Forelimb muscle (tissue), 1 donor: Measurements from ENCODE around the gene RBFOX1. TPM values are rescaled to one million over a fixed set of nuclear protein-coding genes. Genes with fewer than 3 reads are reported as not detected.

ENCODE experiments used
- DNase-seq: peaks from one replicate; pipeline ENCODE4 v3.0.0-alpha.2; 2013; ENCODE audit warnings: low read depth
- polyA plus RNA-seq: library from polyadenylated mRNA; unstranded; fragments of 120-200 nt; gene quantifications from one replicate; pipeline ENCODE4 v1.2.1, GENCODE V29; 2013; ENCODE audit not compliant: insufficient read length

RBFOX1 gene
- polyA plus RNA-seq, 1 donor = 59.9 TPM

- no peak for DNase-seq
Observed at GRCh38 chr16:7518158-7518557, 185.5 kb downstream of the RBFOX1 start.

GRCh38 chr16:7521834-7522233, 189.2 kb downstream of the RBFOX1 start:
- DNase-seq = no peak

GRCh38 chr16:7524419-7524818, 191.8 kb downstream of the RBFOX1 start:
- DNase-seq = no peak

GRCh38 chr16:7526736-7527135, 194.1 kb downstream of the RBFOX1 start:
- no peak for DNase-seq

- no peak for DNase-seq
Observed at GRCh38 chr16:7532534-7532933, 199.9 kb downstream of the RBFOX1 start.

- no peak for DNase-seq
Observed at GRCh38 chr16:7534749-7535148, 202.1 kb downstream of the RBFOX1 start.

- DNase-seq = no peak
Observed at GRCh38 chr16:7541026-7541425, 208.4 kb downstream of the RBFOX1 start.

GRCh38 chr16:7545251-7545650, 212.6 kb downstream of the RBFOX1 start:
- DNase-seq = no peak

GRCh38 chr16:7546948-7547347, 214.3 kb downstream of the RBFOX1 start:
- no peak for DNase-seq

GRCh38 chr16:7547736-7548135, 215.1 kb downstream of the RBFOX1 start:
- DNase-seq = no peak

- DNase-seq = no peak
Observed at GRCh38 chr16:7548796-7549318, 216.2 kb downstream of the RBFOX1 start.

- DNase-seq = no peak
Observed at GRCh38 chr16:7550096-7550495, 217.5 kb downstream of the RBFOX1 start.

GRCh38 chr16:7555459-7555858, 222.8 kb downstream of the RBFOX1 start:
- DNase-seq = no peak

GRCh38 chr16:7561908-7562405, 229.3 kb downstream of the RBFOX1 start:
- no peak for DNase-seq

- DNase-seq = no peak
Observed at GRCh38 chr16:7566360-7566759, 233.7 kb downstream of the RBFOX1 start.

- no peak for DNase-seq
Observed at GRCh38 chr16:7571366-7571765, 238.7 kb downstream of the RBFOX1 start.

- DNase-seq = no peak
Observed at GRCh38 chr16:7577588-7577987, 244.9 kb downstream of the RBFOX1 start.

GRCh38 chr16:7579454-7579853, 246.8 kb downstream of the RBFOX1 start:
- DNase-seq = no peak

- DNase-seq = no peak
Observed at GRCh38 chr16:7581175-7581574, 248.5 kb downstream of the RBFOX1 start.

GRCh38 chr16:7583396-7583795, 250.8 kb downstream of the RBFOX1 start:
- no peak for DNase-seq

GRCh38 chr16:7584561-7584960, 251.9 kb downstream of the RBFOX1 start:
- no peak for DNase-seq

GRCh38 chr16:7585705-7586104, 253.1 kb downstream of the RBFOX1 start:
- no peak for DNase-seq

GRCh38 chr16:7590934-7591333, 258.3 kb downstream of the RBFOX1 start:
- DNase-seq = no peak

- no peak for DNase-seq
Observed at GRCh38 chr16:7596308-7596707, 263.7 kb downstream of the RBFOX1 start.
